CD1c-positive myeloid dendritic cell (primary cell): ENCODE results near the gene RPS6KB2.
"Not testable (repeated sequence)": the region's sequence is repeated elsewhere in the genome, so short reads cannot be mapped to it uniquely, and the experiment has no call there.

Experiments
- DNase-seq: peaks from one replicate; pipeline ENCODE4 v3.0.0-alpha.2; 2016; ENCODE audit errors: extremely low spot score

The RPS6KB2 gene

GRCh38 chr11:67397986-67398660, 30.2 kb upstream of the RPS6KB2 start:
- DNase-seq = no peak

- no peak for DNase-seq
These were observed 29.4 kb upstream of the RPS6KB2 start for GRCh38 chr11:67398661-67399563.

- DNase-seq = no peak
These were observed 27.9 kb upstream of the RPS6KB2 start for GRCh38 chr11:67400251-67400941.

- no peak for DNase-seq
These were observed 27.3 kb upstream of the RPS6KB2 start for GRCh38 chr11:67400942-67401494.

- peak; percentile 96 for DNase-seq
These were observed 26.7 kb upstream of the RPS6KB2 start, which contains the start of gene PPP1CA for GRCh38 chr11:67401495-67402191. Gene PPP1CA (minus strand): TSS chr11:67401858. CDS start chr11:67401782, 76 bp downstream.

GRCh38 chr11:67402192-67402839, 26.0 kb upstream of the RPS6KB2 start:
- not testable (repeated sequence) for DNase-seq

GRCh38 chr11:67403085-67403484, 25.2 kb upstream of the RPS6KB2 start:
- DNase-seq = not testable (repeated sequence)

- DNase-seq = peak; percentile 86
These were observed 23.6 kb upstream of the RPS6KB2 start for GRCh38 chr11:67404515-67405195.

- no peak for DNase-seq
These were observed 23.1 kb upstream of the RPS6KB2 start for GRCh38 chr11:67405196-67405567.

GRCh38 chr11:67405688-67406339, 22.5 kb upstream of the RPS6KB2 start:
- no peak for DNase-seq

GRCh38 chr11:67406420-67406968, 21.8 kb upstream of the RPS6KB2 start:
- DNase-seq = no peak

- peak; percentile 36 for DNase-seq
These were observed 21.2 kb upstream of the RPS6KB2 start for GRCh38 chr11:67406969-67407687.

- no peak for DNase-seq
These were observed 20.6 kb upstream of the RPS6KB2 start for GRCh38 chr11:67407688-67408163.

GRCh38 chr11:67408437-67409200, 19.7 kb upstream of the RPS6KB2 start:
- no peak for DNase-seq

GRCh38 chr11:67409261-67409666, 19.0 kb upstream of the RPS6KB2 start:
- DNase-seq = no peak

- no peak for DNase-seq
These were observed 18.4 kb upstream of the RPS6KB2 start for GRCh38 chr11:67409781-67410368.

- no peak for DNase-seq
These were observed 17.9 kb upstream of the RPS6KB2 start for GRCh38 chr11:67410369-67410831.
